ENCODE measurements around the gene CELA1.

- TF ChIP-seq POLR2A (IDR thresholded peaks at IDR 0.05; ENCODE audit: low read depth, low read length): no peak
- TF ChIP-seq POLR2AphosphoS5 (IDR thresholded peaks at IDR 0.05; ENCODE audit: low read depth, low read length): no peak
Observed at GRCh38 chr12:51349026-51349425, 2.5 kb upstream of the CELA1 start.

All from GM12891 (cell line).